GM12864 (cell line): ENCODE data around the gene ARHGEF10L.

Experiments used
- DNase-seq: peaks from one replicate; pipeline ENCODE4 v3.0.0-alpha.2; 2011; ENCODE audit warnings: low read depth
- H3K4me3 ChIP-seq: 2 replicates; pipeline ENCODE4 v1.5.1; 2011; ENCODE audit warnings: mild to moderate bottlenecking, low read depth, low read length, control low read depth
- TF ChIP-seq, protein P1 (sequence below): IDR thresholded peaks from 2 replicates; pipeline ENCODE4 v1.5.1; 2011; ENCODE audit warnings: low read depth, mild to moderate bottlenecking, moderate library complexity, low read length, control low read depth, inconsistent platforms; ENCODE audit errors: missing control alignments

ARHGEF10L gene

DNA sequence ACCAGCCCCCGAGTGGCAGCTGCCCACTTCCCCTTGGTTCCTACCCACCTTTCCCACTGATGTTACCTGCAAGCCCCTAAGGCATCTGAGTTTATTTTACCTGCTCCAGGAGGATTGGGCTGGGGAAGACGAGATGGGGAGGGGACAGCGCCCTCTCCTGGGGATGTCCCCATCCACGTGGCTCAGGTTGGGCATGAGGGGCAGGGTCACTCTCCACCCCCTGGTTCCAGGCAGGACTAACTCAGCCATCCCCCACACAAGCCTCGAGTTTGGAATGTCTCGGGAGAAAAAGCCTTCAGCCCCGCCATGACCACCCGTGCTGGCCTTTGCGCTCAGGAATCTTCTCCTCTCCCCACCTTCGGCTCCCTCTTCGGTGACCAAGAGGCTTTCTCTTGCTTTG, 90.0 kb downstream of the ARHGEF10L start:
- no peak overlapping the region for H3K4me3 ChIP-seq
- TF ChIP-seq, protein P1, sequence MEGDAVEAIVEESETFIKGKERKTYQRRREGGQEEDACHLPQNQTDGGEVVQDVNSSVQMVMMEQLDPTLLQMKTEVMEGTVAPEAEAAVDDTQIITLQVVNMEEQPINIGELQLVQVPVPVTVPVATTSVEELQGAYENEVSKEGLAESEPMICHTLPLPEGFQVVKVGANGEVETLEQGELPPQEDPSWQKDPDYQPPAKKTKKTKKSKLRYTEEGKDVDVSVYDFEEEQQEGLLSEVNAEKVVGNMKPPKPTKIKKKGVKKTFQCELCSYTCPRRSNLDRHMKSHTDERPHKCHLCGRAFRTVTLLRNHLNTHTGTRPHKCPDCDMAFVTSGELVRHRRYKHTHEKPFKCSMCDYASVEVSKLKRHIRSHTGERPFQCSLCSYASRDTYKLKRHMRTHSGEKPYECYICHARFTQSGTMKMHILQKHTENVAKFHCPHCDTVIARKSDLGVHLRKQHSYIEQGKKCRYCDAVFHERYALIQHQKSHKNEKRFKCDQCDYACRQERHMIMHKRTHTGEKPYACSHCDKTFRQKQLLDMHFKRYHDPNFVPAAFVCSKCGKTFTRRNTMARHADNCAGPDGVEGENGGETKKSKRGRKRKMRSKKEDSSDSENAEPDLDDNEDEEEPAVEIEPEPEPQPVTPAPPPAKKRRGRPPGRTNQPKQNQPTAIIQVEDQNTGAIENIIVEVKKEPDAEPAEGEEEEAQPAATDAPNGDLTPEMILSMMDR = peak; percentile 38
- DNase-seq = no peak

DNA sequence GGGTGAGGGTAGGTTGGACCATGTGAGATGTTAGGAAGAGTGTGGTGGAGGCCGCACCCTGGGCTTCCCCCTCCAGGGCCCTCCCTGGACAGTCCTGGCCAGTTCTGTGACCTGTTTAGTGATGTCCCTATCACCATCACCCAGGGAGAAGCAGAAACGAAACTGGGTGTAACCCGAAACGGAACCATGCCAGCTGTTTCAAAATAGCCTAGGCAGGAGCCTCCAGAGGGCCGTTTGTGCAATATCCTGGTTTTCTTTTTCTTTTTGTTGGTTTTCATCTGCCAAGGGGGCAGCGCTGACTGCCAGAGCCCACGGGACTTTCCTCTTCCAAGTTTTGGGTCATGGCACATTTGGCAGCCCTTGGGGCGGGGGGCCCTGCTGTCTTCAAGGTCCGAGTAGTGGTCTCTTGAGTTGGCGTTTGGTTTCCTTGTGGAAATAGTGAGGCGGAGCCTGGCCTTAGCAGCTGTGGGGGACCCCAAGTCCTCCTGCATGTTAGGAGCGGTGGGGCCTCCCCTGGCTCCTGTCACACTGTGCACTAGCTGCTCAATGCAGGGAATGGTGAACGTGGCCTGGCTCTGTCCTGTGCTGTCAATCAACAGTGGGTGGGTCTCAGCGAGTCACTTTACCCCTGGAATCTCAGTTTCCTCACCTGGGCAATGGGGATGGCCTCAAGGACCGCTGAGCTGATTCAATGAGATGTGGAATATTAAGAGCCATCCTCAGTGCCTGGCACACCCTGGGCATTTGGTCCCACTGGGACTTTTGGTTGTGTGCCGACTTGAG, 90.7 kb downstream of the ARHGEF10L start:
- H3K4me3 ChIP-seq = no peak overlapping the region
- TF ChIP-seq, protein P1 = no peak
- no peak for DNase-seq

DNA sequence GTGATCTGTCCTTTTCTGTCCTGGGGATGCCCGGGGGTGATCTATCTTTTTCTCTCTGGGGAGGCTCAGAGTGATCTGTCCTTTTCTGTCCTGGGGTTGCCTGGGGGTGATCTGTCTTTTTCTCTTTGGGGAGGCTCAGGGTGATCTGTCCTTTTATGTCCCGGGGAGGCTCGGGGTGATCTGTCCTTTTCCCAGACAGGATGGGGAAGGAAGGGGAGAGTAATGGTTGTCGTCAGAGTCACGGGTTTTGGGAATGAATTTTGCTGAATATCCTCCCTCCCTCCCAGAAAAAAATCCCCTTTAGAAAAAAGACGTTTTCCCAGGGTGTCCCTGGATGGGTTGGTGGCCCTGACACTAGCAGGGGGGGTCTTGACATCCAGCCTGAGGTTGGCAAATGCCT, 91.5 kb downstream of the ARHGEF10L start:
- TF ChIP-seq, protein P1 = no peak
- no peak overlapping the region for H3K4me3 ChIP-seq
- DNase-seq = no peak

DNA sequence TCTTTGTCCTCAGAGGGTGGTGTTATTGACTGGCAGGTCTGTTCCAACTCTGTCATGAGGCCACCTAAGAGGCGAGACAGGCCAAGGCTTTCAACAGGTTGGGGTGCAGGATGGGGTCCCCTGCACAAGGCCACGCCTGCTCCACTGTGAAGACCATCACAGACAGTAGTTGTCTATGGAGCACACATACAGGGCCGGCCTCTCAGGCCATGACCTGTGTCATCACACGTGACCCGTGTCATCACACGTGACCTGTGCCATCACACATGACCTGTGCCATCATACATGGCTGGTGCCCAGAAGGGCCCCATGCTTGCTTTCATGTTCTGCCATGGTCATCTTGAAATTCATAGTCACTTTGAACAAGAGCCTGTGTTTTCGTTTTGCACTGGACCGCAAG, 91.9 kb downstream of the ARHGEF10L start:
- TF ChIP-seq, protein P1 = no peak

DNA sequence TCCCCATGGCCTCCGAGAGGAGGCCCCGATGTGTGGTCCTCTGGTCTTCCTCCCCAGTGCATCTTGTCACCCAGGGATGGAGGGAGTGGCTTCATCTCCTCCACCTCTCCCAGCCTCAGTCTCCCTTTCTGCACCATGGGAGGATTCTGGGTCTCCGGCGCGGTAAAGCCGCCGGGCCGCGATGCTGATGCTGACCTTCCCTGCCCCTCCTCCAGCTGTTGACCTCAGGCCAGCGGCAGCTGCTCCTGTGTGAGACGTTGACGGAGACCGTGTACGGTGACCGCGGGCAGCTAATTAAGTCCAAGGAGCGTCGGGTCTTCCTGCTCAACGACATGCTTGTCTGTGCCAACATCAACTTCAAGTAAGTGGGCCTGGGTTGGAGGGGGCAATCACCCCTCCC, 92.6 kb downstream of the ARHGEF10L start:
- TF ChIP-seq, protein P1 = no peak
- H3K4me3 ChIP-seq = no peak overlapping the region
- no peak for DNase-seq

More for the DNA sequence above, 91.9 kb downstream of the ARHGEF10L start:
- no peak for DNase-seq
- H3K4me3 ChIP-seq = no peak overlapping the region

DNA sequence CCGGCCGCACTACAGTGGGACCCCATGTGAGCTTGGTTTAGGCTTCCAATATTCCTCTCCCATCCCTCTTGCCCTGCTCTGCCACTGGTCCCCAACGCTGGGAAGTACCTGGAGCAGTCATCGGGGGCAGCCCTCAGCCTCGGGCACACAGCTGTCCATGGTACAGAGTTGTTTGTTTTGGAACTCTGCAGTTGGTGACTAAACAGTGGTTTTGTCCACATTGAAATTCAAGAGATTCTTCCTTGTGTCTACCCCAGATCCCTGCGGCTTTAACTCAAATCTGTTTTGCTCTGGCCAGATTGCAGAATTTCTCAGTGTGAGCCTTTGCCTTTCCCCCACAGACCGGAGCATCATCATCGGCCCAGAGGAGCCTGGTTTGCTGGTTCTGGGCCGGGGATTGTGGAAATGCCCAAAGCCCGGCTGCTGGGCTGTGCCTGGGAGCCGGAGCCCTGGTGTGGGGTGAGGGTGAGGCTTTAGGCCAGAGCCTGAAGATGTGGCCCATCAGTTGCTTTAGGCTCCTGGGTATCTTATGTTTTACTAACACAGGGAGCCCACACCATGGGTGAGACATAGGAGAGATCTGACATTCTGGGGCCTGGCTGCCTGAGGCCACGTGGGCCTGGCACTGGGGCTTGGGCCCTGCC, 93.2 kb downstream of the ARHGEF10L start:
- no peak for DNase-seq
- TF ChIP-seq, protein P1 = no peak

More for the DNA sequence above, 93.2 kb downstream of the ARHGEF10L start:
- H3K4me3 ChIP-seq = no peak overlapping the region
